GM19328 (cell line): ENCODE measurements around the gene ZNF652.
"Not testable (repeated sequence)": the region's sequence is repeated elsewhere in the genome, so short reads cannot be mapped to it uniquely, and the experiment has no call there.

ENCODE experiments used
- ATAC-seq: cut with Tn5 transposase; IDR thresholded peaks from one replicate; pipeline ENCODE4 v1.9.1; 2021; ENCODE audit warnings: mild to moderate bottlenecking, moderate library complexity; ENCODE audit not compliant: unreplicated experiment

ZNF652 gene

DNA sequence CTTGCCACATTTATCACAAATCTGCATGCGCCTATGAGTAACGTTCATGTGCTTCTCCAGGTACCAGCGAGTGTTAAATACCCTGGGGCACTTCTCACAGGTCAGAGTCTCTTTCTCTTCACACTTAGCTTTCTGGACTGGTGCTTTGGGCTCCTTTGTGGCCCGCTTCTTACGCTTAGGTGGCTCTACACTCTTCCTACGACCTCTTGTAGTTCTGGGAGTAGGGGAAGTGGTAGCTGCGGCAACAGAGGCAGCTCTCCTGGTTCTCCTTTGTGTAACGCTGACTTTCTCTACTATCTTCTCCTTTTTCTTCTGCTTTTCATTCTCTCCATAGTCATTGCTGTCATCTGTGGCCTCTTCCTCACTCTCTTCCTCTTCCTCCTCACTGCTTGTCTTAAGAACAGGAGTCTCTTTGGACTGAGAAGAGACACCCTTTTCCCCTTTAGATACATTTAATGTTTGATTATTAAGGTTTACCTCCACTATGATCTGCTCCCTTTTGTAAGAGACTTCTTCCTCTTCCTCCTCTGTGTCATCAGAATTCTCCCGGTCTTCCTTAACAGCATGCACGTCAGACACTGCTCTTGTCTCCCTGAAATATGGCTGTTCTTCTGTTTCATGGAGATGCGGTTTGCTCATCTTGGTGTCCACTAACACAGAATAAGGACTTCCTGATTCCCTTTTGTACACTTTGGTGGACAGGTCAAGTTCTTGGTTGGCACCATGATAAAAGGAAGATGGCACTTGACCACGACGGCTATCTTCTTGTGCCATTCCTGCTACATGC, 45.0 kb downstream of the ZNF652 start:
- no peak for ATAC-seq

DNA sequence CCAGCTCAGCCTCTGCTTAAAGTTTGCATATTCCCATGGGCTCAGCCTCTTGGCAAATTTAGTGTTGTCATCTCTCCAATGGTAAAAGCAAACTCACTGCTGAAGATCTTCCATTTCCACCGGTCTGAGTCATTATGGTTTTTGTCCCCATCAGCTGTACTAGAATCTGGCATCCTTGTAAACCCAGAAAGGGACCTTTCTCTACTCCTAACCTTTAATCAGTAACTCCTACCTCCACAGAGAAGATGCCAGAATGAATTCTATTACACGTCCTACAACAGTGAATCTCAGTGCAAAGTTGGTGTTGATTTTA, 45.8 kb downstream of the ZNF652 start:
- ATAC-seq = no peak

DNA sequence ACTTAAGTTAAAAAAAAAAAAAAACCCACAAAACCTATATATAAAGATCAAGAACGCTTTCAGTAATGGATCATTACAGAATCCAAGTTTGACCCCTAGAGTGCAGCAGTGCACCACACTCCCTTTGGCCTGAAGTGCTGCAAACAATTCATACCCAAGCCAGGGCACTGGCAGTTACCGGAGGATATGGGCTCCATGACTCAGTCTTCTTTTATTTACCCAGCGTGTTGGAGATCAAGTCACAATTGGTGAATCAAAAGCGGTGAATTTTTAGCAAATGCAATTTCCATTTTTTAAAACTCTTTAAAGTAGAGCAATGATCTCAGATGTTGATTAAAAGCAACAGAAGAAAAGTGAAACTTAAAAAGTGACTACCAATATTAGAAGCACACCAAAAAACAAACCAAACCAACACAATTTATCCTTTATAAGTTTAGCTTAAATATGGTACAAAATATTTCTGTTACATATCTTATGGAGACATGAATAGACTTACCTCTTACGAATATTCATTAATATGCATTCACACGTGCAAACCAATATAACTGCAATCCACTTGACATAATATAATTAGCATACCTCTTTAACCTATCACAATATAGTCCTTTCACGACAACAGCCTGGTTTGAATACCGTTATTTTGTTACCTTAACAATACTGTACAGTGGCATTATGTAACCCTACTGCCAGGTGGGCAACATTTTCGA, 46.3 kb downstream of the ZNF652 start:
- ATAC-seq = no peak

- no peak for ATAC-seq
These were observed 49.3 kb downstream of the ZNF652 start for GRCh38 chr17:49312722-49313121.

DNA sequence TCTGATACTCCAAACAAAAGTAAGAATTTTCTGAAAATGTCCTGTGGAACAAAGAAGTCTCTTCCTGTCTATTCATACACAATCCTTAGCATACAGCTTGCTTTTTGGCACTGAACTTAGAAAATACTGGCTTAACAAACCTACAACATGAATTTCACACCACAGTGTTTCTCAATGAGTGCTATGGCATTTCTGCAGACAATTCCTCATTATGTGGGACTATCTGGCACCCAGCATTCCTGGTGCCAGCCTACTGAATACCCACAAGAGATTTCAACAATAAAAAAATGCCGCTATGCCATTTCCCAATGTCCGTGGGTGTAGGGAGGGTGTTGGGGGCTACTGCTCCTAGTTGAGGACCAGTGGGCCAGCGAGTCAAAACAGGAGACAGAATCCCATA, 62.1 kb downstream of the ZNF652 start:
- no peak for ATAC-seq

DNA sequence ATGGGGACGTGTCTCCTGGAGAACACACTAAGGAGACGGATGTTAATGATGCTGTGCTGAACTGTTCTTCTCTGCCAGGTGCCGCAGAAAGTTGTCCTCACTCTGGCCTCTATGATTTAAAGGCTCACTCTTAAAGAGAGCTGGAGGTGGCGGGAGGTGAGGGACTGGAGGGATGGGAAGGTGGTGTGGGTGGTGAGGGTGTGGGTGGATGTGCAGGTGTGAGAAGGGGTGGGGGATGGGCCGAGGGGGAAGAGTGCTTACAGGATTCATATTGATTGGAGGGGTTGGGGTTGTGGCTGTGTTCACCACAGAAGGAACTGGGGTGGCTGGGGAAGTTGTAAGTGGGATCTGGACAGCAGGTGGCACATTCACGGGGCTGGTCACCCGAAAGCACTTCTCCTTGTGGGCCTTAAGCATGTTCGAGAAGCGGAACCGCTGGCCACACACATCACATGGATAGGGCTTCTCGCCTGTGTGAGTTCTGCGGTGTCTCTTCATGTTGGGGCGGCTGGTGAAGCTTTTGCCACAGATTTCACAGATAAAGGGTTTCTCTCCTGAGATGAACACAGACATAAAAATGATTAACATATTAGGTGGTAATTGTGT, 63.6 kb downstream of the ZNF652 start:
- ATAC-seq = no peak

GRCh38 chr17:49297141-49297540, 64.9 kb downstream of the ZNF652 start:
- no peak for ATAC-seq

GRCh38 chr17:49294122-49294521, 67.9 kb downstream of the ZNF652 start:
- no peak for ATAC-seq

DNA sequence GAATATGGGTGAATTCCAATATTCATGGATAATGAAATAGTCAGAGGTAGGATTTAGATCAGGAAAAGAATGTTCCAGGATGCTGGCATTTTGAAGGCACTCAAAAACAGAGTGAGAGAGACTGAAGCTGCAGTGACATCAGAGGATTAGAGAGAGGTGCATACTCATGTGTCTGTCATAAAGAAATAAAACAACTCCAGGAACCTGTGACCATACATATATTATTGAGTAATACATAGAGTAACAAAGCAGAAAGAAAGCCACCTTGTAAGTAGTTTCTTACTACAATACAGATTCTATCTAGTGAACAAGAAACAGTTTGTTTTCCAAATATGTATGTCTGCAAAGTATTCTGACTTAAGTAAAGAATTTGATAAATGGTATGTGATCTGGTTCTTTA, 69.1 kb downstream of the ZNF652 start:
- ATAC-seq = no peak

DNA sequence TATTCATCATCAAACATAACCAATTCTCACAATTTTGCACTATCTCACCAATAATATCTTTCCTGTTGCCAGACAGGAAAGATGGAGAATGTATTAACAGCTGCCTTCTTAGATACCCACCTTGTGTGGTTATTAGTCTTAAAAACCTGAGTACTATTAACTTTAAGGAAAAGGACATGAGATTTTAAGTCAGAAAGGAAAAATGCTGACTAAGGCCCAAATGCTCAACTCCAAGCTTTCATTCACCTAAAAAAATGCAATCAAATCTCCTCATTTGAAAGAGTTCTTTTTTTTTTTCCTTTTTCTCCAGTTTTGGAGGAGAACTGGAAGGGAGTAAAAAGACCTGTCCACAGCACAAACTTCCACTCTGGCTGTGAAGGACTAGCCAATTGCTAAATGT, 70.1 kb downstream of the ZNF652 start:
- no peak for ATAC-seq

- no peak for ATAC-seq
These were observed 71.2 kb downstream of the ZNF652 start for GRCh38 chr17:49290690-49291359.

GRCh38 chr17:49288388-49288787, 73.7 kb downstream of the ZNF652 start:
- ATAC-seq = no peak

DNA sequence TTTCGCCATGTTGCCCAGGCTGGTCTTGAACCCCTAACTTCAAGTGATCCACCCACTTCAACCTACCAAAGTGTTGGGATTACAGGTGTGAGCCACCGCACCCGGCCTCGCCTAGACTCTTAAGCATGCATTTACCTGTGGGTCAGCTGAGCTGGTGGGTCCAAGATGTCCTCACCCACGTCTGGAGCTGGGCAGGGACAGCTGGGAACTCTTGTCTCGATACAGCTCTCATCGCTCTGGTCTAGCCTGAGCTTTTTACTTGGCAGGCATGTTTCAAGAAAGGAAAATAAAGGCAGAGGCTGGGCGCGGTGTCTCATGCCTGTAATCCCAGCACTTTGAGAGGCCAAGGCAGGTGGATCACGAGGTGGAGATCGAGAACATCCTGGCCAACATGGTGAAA, 74.6 kb downstream of the ZNF652 start:
- ATAC-seq = no peak

GRCh38 chr17:49286261-49286973, 75.6 kb downstream of the ZNF652 start:
- not testable (repeated sequence) for ATAC-seq

- ATAC-seq = no peak
These were observed 76.3 kb downstream of the ZNF652 start for GRCh38 chr17:49285716-49286115.

GRCh38 chr17:49280918-49281317, 81.1 kb downstream of the ZNF652 start:
- no peak for ATAC-seq

GRCh38 chr17:49280061-49280460, 82.0 kb downstream of the ZNF652 start:
- ATAC-seq = no peak

- not testable (repeated sequence) for ATAC-seq
These were observed 82.6 kb downstream of the ZNF652 start for GRCh38 chr17:49279263-49280015.

- no peak for ATAC-seq
These were observed 84.0 kb downstream of the ZNF652 start for GRCh38 chr17:49278076-49278475.

- ATAC-seq = no peak
These were observed 84.4 kb downstream of the ZNF652 start for GRCh38 chr17:49277638-49278037.
